ENCODE data around the gene NADK2.
"Not testable (repeated sequence)": the region's sequence is repeated elsewhere in the genome, so short reads cannot be mapped to it uniquely, and the experiment has no call there.

The NADK2 gene

GRCh38 chr5:36205329-36205728 lies 36.4 kb downstream of the NADK2 start:
- DNase-seq = no peak

GRCh38 chr5:36202521-36202961 lies 39.2 kb downstream of the NADK2 start:
- DNase-seq = no peak

GRCh38 chr5:36200513-36200912 lies 41.2 kb downstream of the NADK2 start:
- no peak for DNase-seq

- DNase-seq = no peak
These were observed 42.1 kb downstream of the NADK2 start for GRCh38 chr5:36199620-36200019.

DNA sequence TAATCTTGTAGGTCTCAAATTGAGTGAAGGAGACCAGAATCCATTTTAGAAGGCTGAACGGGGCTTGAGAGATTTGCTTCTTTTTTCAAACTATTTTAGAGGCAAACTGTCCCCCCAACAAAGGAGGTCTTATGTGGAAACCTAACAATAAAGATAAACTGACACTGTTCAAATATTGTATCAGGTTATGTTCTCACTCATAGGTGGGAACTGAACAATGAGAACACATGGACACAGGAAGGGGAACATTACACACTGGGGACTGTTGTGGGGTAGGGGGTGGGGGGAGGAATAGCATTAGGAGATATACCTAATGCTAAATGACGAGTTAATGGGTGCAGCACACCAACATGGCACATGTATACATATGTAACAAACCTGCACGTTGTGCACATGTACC lies 42.9 kb downstream of the NADK2 start:
- not testable (repeated sequence) for DNase-seq

- DNase-seq = no peak
These were observed 43.4 kb downstream of the NADK2 start for GRCh38 chr5:36198281-36198680.

- no peak for DNase-seq
These were observed 48.0 kb downstream of the NADK2 start for GRCh38 chr5:36193746-36194145.

DNA sequence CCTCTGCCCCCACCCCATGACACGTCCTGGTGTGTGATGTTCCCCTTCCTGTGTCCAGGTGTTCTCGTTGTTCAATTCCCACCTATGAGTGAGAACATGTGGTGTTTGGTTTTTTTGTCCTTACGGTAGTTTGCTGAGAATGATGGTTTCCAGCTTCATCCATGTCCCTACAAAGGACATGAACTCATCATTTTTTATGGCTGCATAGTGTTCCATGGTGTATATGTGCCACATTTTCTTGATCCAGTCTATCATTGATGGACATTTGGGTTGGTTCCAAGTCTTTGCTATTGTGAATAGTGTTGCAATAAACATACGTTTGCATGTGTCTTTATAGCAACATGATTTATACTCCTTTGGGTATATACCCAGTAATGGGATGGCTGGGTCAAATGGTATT lies 57.3 kb downstream of the NADK2 start:
- not testable (repeated sequence) for DNase-seq

DNA sequence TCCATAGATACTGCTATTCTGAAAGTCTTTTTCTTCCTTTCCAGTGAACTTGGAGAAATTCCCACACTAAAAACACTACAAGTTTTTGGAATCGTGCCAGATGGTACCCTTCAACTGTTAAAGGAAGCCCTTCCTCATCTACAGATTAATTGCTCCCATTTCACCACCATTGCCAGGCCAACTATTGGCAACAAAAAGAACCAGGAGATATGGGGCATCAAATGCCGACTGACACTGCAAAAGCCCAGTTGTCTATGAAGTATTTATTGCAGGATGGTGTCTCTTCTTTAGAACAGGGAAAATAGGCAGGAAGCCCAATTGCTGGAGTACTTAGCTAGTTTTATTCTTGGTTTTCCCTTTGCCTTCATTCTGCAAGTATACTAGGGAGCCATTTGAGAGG lies 60.0 kb downstream of the NADK2 start:
- no peak for DNase-seq

DNA sequence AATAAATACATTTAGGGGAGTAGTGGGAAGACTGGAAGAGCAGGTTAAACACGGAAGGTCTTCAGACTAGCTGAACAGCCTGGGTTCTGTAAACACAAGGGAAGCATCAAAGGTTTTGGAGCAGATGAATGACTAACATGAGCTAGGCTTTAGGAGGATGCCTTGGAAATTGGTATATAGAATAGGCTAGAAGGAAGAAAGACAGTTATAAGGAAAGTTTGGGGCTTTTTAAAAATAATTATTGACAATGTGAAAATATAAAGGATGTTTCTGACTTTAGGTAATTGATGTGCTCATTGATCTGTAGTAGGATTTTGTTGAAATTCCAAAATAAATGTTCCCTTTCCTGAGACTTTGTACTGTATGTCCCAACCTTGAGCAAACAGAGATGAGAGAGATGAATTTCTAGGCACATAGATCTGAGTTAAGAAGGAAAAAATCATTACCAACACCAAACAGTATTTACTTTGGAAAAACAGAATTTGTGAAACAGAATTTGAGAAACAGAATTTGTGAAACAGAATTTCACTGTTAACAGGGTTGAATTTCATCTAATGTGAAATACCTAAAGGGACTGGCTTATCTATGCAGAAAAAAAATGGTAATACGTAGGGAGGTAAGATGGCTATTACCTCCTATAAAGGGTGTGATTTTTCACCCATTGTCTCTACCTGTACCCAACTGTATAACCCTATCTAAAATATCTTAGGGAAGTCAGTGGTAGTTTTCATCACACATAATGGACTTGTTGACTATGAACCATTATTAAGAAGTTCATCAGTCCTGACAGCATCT lies 61.0 kb downstream of the NADK2 start:
- DNase-seq = no peak

DNA sequence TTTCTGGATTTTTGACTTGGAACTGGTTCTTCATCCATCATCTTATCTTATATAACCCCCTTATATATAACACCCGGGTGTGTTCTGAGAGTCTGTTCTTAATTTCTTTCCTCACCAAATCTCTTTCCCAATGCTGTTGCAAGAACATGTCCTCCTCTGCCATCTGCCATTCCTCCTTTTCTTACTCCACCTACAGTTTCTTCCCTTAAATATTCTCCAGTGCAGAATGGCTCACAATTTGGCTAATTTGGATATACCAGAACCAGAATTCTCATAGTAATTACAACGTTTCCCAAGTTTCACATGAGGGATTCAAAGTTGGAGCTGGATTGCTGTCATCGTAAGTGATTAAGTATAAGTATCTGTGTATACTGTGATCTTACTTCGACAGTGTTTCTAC lies 61.8 kb downstream of the NADK2 start:
- no peak for DNase-seq

- no peak for DNase-seq
These were observed 63.2 kb downstream of the NADK2 start for GRCh38 chr5:36178524-36178890.

DNA sequence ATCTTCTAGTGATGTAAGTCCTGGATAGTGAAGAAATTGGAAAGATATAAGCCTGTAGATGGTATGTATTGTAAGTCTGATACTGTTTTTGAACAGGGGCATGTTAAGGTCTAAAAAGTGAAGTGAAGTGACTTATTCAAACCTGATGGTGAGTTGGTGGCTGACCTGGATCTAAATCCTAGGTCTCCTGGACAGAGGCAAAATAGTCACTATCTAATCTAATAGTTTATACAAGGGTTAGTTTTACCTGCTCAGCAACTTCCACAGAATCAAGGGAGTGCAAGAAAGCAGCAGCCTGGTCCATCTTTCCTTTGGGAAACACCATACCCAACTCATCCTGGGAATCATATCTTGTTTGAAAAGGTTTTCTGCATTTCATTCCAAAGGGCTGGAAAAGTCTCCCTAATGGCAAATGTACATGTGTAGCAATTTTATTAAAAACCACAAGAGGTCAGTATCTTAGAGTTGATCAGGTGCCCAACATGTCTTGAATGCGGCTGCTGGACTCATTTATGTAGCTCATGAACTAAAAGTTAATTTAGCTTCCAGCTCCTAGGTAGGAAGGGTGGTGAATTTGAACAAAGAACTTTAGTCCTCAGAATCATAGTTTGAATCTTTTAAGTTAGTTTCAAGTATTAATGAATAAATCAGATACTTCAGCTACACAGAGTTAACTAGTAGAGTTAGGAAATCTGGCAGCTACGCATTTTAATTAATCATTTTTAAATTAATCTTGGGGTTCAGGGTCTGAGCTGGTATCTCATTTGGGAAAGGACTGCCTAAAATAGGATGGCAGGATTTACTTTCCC lies 63.8 kb downstream of the NADK2 start:
- DNase-seq = peak in 1 of 2 experiments; percentile 63

GRCh38 chr5:36177154-36177553 lies 64.6 kb downstream of the NADK2 start:
- no peak for DNase-seq

DNA sequence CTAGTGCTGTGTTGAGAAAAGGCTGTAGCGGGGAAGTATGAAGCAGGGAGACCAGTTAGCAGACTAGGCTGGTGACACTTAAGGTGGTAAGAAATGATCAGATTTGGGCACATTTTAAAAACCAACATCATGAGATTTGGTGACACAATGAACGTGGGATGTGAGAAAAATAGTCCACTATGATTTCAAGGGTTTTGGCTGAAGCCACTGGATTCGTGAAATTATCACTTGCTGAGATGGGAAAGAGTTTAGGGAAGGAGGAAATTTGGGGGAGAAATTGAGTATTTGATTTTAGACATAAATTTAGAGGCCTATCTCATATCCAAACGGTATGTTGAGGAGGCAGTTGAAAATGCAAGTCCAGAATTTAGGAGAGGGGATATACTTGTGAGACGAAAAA lies 66.7 kb downstream of the NADK2 start:
- no peak for DNase-seq

- no peak for DNase-seq
These were observed 67.6 kb downstream of the NADK2 start for GRCh38 chr5:36174119-36174518.

DNA sequence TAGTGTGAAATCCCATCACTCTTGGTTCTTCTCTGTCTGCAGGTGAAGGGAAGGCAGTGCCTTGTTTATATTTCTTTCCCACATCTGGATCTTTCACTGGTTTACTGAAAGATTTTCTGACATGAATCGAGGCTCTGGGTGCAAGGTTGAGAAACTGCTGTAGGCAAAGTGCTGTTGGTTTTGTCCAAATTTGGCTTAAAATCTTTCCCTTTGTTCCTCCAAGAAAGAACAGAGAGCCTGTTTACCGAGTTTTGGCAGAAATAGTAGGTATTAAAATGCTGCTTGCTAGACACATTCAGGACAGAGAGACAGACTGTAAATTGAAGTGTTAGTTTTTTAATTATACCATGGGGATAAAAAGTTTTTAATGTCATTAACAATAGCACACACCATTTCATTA lies 68.3 kb downstream of the NADK2 start:
- no peak for DNase-seq

DNA sequence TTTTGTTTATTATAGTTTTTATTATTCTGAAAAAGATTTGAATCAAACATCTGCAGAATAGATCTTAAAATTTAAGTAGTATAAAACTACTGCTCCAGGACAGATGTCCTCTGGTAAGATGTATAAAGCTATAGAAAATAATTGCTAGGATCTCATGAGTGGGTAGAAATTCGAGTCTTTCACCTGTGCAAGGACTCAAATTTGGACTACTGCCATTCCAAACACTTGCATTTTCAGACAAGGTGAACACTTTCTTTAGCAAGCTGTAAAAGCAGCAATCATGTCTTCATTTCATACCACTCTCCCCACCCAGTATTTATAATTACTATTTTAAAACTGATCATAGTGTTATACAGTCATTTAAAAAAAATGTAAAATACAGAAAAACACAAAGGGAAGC lies 69.1 kb downstream of the NADK2 start:
- no peak for DNase-seq

GRCh38 chr5:36170832-36171424 lies 70.8 kb downstream of the NADK2 start:
- DNase-seq = no peak

DNA sequence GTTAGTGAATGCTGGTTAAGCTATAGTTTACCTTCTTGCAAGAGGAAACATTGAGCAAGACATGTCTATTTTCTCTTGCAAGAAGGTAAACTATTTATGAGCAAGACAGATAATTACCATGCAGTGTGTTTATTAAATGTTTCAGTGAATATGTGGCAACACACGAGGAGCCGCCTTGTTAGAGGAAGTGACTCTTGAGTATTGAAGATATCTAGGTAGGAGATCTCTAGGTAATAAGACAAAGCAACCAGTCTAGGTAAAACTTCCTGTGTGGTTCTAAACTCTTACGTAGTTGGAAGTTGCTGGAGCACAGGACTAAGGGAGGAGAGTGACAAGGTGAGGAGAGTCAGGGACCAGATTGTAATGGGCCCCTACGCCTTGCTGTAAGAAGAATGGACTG lies 73.0 kb downstream of the NADK2 start:
- no peak for DNase-seq

- no peak for DNase-seq
These were observed 77.3 kb downstream of the NADK2 start for GRCh38 chr5:36164461-36164860.

DNA sequence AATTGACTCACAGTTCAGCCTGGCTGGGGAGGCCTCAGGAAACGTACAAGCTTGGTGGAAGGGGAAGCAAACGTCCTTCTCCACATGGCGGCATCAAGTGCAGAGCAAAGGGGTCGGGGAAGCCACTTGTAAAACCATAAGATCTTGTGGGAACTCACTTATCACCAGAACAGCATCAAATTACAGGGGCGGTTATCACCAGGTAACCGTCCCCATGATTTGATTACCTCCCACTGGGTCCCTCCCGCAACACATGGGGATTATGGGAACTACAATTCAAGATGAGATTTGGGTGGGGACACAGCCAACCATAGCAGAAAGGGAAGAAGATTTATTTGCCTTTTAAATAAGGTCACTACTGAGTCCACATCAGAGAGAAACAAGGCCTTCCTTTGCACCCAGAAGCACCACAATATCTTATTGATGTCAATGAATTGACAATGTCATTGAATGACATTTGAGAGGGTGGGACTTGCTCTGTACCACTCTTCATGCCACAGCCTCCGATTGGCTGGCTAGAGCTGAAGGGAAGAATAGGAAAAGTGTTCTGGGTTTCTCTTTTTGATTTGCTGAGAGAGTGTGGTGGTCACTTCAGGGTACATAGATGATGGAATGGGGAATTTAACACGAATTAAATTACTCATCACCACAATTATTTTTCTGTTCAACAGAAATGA lies 78.8 kb downstream of the NADK2 start:
- DNase-seq = no peak

- DNase-seq = no peak
These were observed 80.4 kb downstream of the NADK2 start for GRCh38 chr5:36161361-36161760.
